Neural cell (in vitro differentiated cells): ENCODE data around the gene MEGF11. TPM values are rescaled to one million over a fixed set of nuclear protein-coding genes. Genes with fewer than 3 reads are reported as not detected.

ENCODE experiments used
- H2AFZ ChIP-seq: fragments of 200-600, 300-800 bp; sonication (generic), shearing (Covaris generic); 2 replicates; pipeline ENCODE4 v1.6.0; 2014; ENCODE audit warnings: low read depth, mild to moderate bottlenecking, antibody characterized with exemption, low read length, moderate library complexity
- H3F3A ChIP-seq: fragments of 200-600 bp; shearing (Covaris generic); 2 replicates; pipeline ENCODE4 v1.6.1; 2016; ENCODE audit warnings: mild to moderate bottlenecking, moderate library complexity, mixed read lengths, antibody characterized with exemption, low read length; ENCODE audit not compliant: insufficient read depth, poor library complexity, severe bottlenecking
- H3K27ac ChIP-seq: fragments of 200-600, 300-800 bp; sonication (generic), shearing (Covaris generic); 2 replicates; pipeline ENCODE4 v1.5.1; 2014; ENCODE audit warnings: mild to moderate bottlenecking, low read length, moderate library complexity
- H3K27me3 ChIP-seq: fragments of 300-800, 200-600 bp; sonication (generic), shearing (Covaris generic); 2 replicates; pipeline ENCODE4 v1.6.0; 2014; ENCODE audit warnings: mild to moderate bottlenecking, low read depth, low read length, moderate library complexity; ENCODE audit not compliant: insufficient read depth
- H3K36me3 ChIP-seq: fragments of 300-800, 200-600 bp; sonication (generic), shearing (Covaris generic); 2 replicates; pipeline ENCODE4 v1.5.1; 2014; ENCODE audit warnings: mild to moderate bottlenecking, antibody characterized with exemption, low read length, moderate library complexity; ENCODE audit not compliant: insufficient read depth
- H3K4me2 ChIP-seq: fragments of 300-800, 200-600 bp; sonication (generic), shearing (Covaris generic); 2 replicates; pipeline ENCODE4 v1.6.0; 2014; ENCODE audit warnings: mild to moderate bottlenecking, low read length
- H3K4me3 ChIP-seq: fragments of 300-800, 200-600 bp; sonication (generic), shearing (Covaris generic); 2 replicates; pipeline ENCODE4 v1.5.1; 2014; ENCODE audit warnings: mild to moderate bottlenecking, low read length, moderate library complexity
- H3K79me2 ChIP-seq: fragments of 200-600 bp; shearing (Covaris generic); replicated peaks from 2 replicates; pipeline ENCODE4 v1.6.0; 2014; ENCODE audit warnings: mild to moderate bottlenecking, low read length, moderate library complexity; ENCODE audit not compliant: insufficient read depth
- H3K9ac ChIP-seq: fragments of 300-800, 200-600 bp; sonication (generic), shearing (Covaris generic); 2 replicates; pipeline ENCODE4 v1.6.1; 2016; ENCODE audit warnings: mild to moderate bottlenecking, low read length, mixed read lengths
- H3K9me2 ChIP-seq: fragments of 200-600 bp; shearing (Covaris generic); 2 replicates; pipeline ENCODE4 v1.6.1; 2016; ENCODE audit warnings: mild to moderate bottlenecking, low read length, mixed read lengths; ENCODE audit not compliant: insufficient read depth
- H3K9me3 ChIP-seq: fragments of 200-600, 300-800 bp; sonication (generic), shearing (Covaris generic); 2 replicates; pipeline ENCODE4 v1.6.1; 2016; ENCODE audit warnings: mild to moderate bottlenecking, mixed run types, low read length, moderate library complexity, mixed read lengths
- H4K20me1 ChIP-seq: fragments of 200-600 bp; shearing (Covaris generic); 2 replicates; pipeline ENCODE4 v1.6.1; 2016; ENCODE audit warnings: mild to moderate bottlenecking, mixed run types; ENCODE audit not compliant: insufficient read depth
- EP300 ChIP-seq: fragments of 450-650 bp; conservative IDR thresholded peaks from 2 replicates; pipeline ENCODE4 v1.6.1; 2014; ENCODE audit warnings: antibody characterized with exemption, mild to moderate bottlenecking, moderate library complexity; ENCODE audit not compliant: poor library complexity, severe bottlenecking
- EZH2 ChIP-seq: fragments of 200-600, 300-800 bp; shearing (Covaris generic), sonication (generic); IDR thresholded peaks from 2 replicates; pipeline ENCODE4 v1.6.1; 2014; ENCODE audit warnings: antibody characterized with exemption, low read length, borderline replicate concordance, mild to moderate bottlenecking; ENCODE audit not compliant: insufficient read depth, poor library complexity, severe bottlenecking
- MXI1 ChIP-seq: fragments of 450-650 bp; conservative IDR thresholded peaks from 2 replicates; pipeline ENCODE4 v1.6.1; 2014; ENCODE audit warnings: antibody characterized with exemption, mild to moderate bottlenecking; ENCODE audit not compliant: poor library complexity, severe bottlenecking
- POLR2AphosphoS5 ChIP-seq: IDR thresholded peaks from 2 replicates; pipeline ENCODE4 v1.6.1; 2012
- RAD21 ChIP-seq: fragments of 450-650 bp; conservative IDR thresholded peaks from 2 replicates; pipeline ENCODE4 v1.6.1; 2014; ENCODE audit warnings: antibody characterized with exemption, mild to moderate bottlenecking, moderate library complexity
- SMC3 ChIP-seq: fragments of 450-650 bp; conservative IDR thresholded peaks from 2 replicates; pipeline ENCODE4 v1.6.1; 2014; ENCODE audit warnings: antibody characterized with exemption, mild to moderate bottlenecking, moderate library complexity; ENCODE audit not compliant: poor library complexity
- TAF1 ChIP-seq: IDR thresholded peaks from 2 replicates; pipeline ENCODE4 v1.6.1; 2012; ENCODE audit warnings: low read depth
- polyA plus RNA-seq: library from polyadenylated mRNA; depleted of rRNA; stranded (reverse); fragments of >200 nt; gene quantifications from 2 replicates; pipeline ENCODE4 v1.2.3, GENCODE V29; 2014
- TF ChIP-seq, protein P1 (sequence below): fragments of 450-650 bp; IDR thresholded peaks from 2 replicates; pipeline ENCODE4 v1.5.1; 2014; ENCODE audit warnings: antibody characterized with exemption, mild to moderate bottlenecking, moderate library complexity; ENCODE audit not compliant: poor library complexity, severe bottlenecking
- TF ChIP-seq, protein P2 (sequence below): IDR thresholded peaks from 2 replicates; pipeline ENCODE4 v1.6.1; 2012; ENCODE audit warnings: borderline replicate concordance

MEGF11 gene
- polyA plus RNA-seq, 1 donor from 2014 or later: 0.64 TPM

- H3K79me2 ChIP-seq: no peaks in the 10 kb centered on the region
- no peaks in the 10 kb centered on the region for H3K27me3 ChIP-seq
- peaks cover 9% of the 10 kb centered on the region for H3K36me3 ChIP-seq
- H3K9ac ChIP-seq: no peak overlapping the region
- no peak overlapping the region for H3K4me2 ChIP-seq
- H3K27ac ChIP-seq: no peak overlapping the region
- H3K9me2 ChIP-seq: no peaks in the 10 kb centered on the region
- no peaks in the 10 kb centered on the region for H3K9me3 ChIP-seq
- H4K20me1 ChIP-seq: no peaks in the 10 kb centered on the region
- no peak for TF ChIP-seq EZH2
- TF ChIP-seq TAF1: no peak
- TF ChIP-seq, protein P1, sequence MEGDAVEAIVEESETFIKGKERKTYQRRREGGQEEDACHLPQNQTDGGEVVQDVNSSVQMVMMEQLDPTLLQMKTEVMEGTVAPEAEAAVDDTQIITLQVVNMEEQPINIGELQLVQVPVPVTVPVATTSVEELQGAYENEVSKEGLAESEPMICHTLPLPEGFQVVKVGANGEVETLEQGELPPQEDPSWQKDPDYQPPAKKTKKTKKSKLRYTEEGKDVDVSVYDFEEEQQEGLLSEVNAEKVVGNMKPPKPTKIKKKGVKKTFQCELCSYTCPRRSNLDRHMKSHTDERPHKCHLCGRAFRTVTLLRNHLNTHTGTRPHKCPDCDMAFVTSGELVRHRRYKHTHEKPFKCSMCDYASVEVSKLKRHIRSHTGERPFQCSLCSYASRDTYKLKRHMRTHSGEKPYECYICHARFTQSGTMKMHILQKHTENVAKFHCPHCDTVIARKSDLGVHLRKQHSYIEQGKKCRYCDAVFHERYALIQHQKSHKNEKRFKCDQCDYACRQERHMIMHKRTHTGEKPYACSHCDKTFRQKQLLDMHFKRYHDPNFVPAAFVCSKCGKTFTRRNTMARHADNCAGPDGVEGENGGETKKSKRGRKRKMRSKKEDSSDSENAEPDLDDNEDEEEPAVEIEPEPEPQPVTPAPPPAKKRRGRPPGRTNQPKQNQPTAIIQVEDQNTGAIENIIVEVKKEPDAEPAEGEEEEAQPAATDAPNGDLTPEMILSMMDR: no peak
- TF ChIP-seq SMC3: no peak
- no peak for TF ChIP-seq MXI1
- TF ChIP-seq EP300: no peak
- TF ChIP-seq POLR2AphosphoS5: no peak
- TF ChIP-seq RAD21: no peak
- TF ChIP-seq, protein P2, sequence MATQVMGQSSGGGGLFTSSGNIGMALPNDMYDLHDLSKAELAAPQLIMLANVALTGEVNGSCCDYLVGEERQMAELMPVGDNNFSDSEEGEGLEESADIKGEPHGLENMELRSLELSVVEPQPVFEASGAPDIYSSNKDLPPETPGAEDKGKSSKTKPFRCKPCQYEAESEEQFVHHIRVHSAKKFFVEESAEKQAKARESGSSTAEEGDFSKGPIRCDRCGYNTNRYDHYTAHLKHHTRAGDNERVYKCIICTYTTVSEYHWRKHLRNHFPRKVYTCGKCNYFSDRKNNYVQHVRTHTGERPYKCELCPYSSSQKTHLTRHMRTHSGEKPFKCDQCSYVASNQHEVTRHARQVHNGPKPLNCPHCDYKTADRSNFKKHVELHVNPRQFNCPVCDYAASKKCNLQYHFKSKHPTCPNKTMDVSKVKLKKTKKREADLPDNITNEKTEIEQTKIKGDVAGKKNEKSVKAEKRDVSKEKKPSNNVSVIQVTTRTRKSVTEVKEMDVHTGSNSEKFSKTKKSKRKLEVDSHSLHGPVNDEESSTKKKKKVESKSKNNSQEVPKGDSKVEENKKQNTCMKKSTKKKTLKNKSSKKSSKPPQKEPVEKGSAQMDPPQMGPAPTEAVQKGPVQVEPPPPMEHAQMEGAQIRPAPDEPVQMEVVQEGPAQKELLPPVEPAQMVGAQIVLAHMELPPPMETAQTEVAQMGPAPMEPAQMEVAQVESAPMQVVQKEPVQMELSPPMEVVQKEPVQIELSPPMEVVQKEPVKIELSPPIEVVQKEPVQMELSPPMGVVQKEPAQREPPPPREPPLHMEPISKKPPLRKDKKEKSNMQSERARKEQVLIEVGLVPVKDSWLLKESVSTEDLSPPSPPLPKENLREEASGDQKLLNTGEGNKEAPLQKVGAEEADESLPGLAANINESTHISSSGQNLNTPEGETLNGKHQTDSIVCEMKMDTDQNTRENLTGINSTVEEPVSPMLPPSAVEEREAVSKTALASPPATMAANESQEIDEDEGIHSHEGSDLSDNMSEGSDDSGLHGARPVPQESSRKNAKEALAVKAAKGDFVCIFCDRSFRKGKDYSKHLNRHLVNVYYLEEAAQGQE: no peak
- no peak overlapping the region for H2AFZ ChIP-seq
- H3K4me3 ChIP-seq: no peak overlapping the region
- no peaks in the 10 kb centered on the region for H3F3A ChIP-seq
These were observed 357.3 kb downstream of the MEGF11 start for GRCh38 chr15:65896236-65896635.

GRCh38 chr15:65893060-65893459, 360.5 kb downstream of the MEGF11 start:
- H3K9me2 ChIP-seq: no peaks in the 10 kb centered on the region
- H3K79me2 ChIP-seq: peaks cover 15% of the 10 kb centered on the region
- no peak overlapping the region for H3K27ac ChIP-seq
- H4K20me1 ChIP-seq: no peaks in the 10 kb centered on the region
- no peaks in the 10 kb centered on the region for H3K27me3 ChIP-seq
- no peak overlapping the region for H3K9ac ChIP-seq
- H3K4me3 ChIP-seq: no peak overlapping the region
- TF ChIP-seq, protein P2: no peak
- TF ChIP-seq, protein P1: no peak
- no peak for TF ChIP-seq EP300
- TF ChIP-seq EZH2: no peak
- no peak for TF ChIP-seq POLR2AphosphoS5
- no peak for TF ChIP-seq SMC3
- no peak for TF ChIP-seq RAD21
- TF ChIP-seq TAF1: no peak
- no peak for TF ChIP-seq MXI1
- no peaks in the 10 kb centered on the region for H3K9me3 ChIP-seq
- no peak overlapping the region for H2AFZ ChIP-seq
- no peaks in the 10 kb centered on the region for H3F3A ChIP-seq
- no peaks in the 10 kb centered on the region for H3K36me3 ChIP-seq
- no peak overlapping the region for H3K4me2 ChIP-seq
